GM21619 (cell line): ENCODE data around the gene GSDME.

Experiments used
- ATAC-seq: cut with Tn5 transposase; IDR thresholded peaks from one replicate; pipeline ENCODE4 v1.9.1; 2021; ENCODE audit not compliant: unreplicated experiment

Gene GSDME

GRCh38 chr7:24724451-24725190 lies 32.6 kb downstream of the GSDME start:
- ATAC-seq, result no peak

GRCh38 chr7:24723178-24723530 lies 34.1 kb downstream of the GSDME start:
- no peak for ATAC-seq

- no peak for ATAC-seq
Measured at GRCh38 chr7:24722386-24723177, 34.7 kb downstream of the GSDME start.

GRCh38 chr7:24721481-24722001 lies 35.7 kb downstream of the GSDME start:
- no peak for ATAC-seq

GRCh38 chr7:24720283-24720682 lies 37.0 kb downstream of the GSDME start:
- ATAC-seq, result no peak

- ATAC-seq, result peak; percentile 66
Measured at GRCh38 chr7:24718977-24719491, 38.2 kb downstream of the GSDME start.

- no peak for ATAC-seq
Measured at GRCh38 chr7:24718431-24718831, 38.8 kb downstream of the GSDME start.

- ATAC-seq, result no peak
Measured at GRCh38 chr7:24717694-24718320, 39.5 kb downstream of the GSDME start.

- ATAC-seq, result no peak
Measured at GRCh38 chr7:24717247-24717622, 40.0 kb downstream of the GSDME start.

- ATAC-seq, result no peak
Measured at GRCh38 chr7:24716480-24717246, 40.6 kb downstream of the GSDME start.

GRCh38 chr7:24715661-24716479 lies 41.4 kb downstream of the GSDME start:
- peak; percentile 49 for ATAC-seq

- ATAC-seq, result no peak
Measured at GRCh38 chr7:24715171-24715570, 42.1 kb downstream of the GSDME start.

- no peak for ATAC-seq
Measured at GRCh38 chr7:24714676-24715010, 42.6 kb downstream of the GSDME start.

- ATAC-seq, result no peak
Measured at GRCh38 chr7:24713850-24714675, 43.2 kb downstream of the GSDME start.

GRCh38 chr7:24713039-24713793 lies 44.0 kb downstream of the GSDME start:
- ATAC-seq, result no peak

- no peak for ATAC-seq
Measured at GRCh38 chr7:24709585-24710360, 47.5 kb downstream of the GSDME start.

- no peak for ATAC-seq
Measured at GRCh38 chr7:24709051-24709450, 48.2 kb downstream of the GSDME start.
